Measurements from ENCODE around the gene MTTP. TPM values are rescaled to one million over a fixed set of nuclear protein-coding genes. Genes with fewer than 3 reads are reported as not detected.

Gene MTTP
- total RNA-seq, 1 donor from 2014 or later = 0.07 TPM

GRCh38 chr4:99637174-99637573, 62.5 kb downstream of the MTTP start:
- intact Hi-C loops (cut with micrococcal nuclease) = no loop called here

GRCh38 chr4:99640676-99641075, 66.1 kb downstream of the MTTP start:
- intact Hi-C loops (cut with micrococcal nuclease) = no loop called here

GRCh38 chr4:99642725-99643489, 68.3 kb downstream of the MTTP start:
- intact Hi-C loops (cut with micrococcal nuclease) = no loop called here

GRCh38 chr4:99644453-99644852, 69.8 kb downstream of the MTTP start:
- intact Hi-C loops (cut with micrococcal nuclease) = no loop called here

- intact Hi-C loops (cut with micrococcal nuclease) = no loop called here
Measured at GRCh38 chr4:99645036-99645435, 70.4 kb downstream of the MTTP start.

- intact Hi-C loops (cut with micrococcal nuclease) = no loop called here
Measured at GRCh38 chr4:99645638-99646037, 71.0 kb downstream of the MTTP start.

- intact Hi-C loops (cut with micrococcal nuclease) = no loop called here
Measured at GRCh38 chr4:99647071-99647470, 72.4 kb downstream of the MTTP start.

- intact Hi-C loops (cut with micrococcal nuclease) = no loop called here
Measured at GRCh38 chr4:99648321-99648720, 73.7 kb downstream of the MTTP start.

- intact Hi-C loops (cut with micrococcal nuclease) = no loop called here
Measured at GRCh38 chr4:99649208-99649607, 74.6 kb downstream of the MTTP start.

- intact Hi-C loops (cut with micrococcal nuclease) = no loop called here
Measured at GRCh38 chr4:99649778-99650177, 75.2 kb downstream of the MTTP start.

GRCh38 chr4:99651016-99651769, 76.6 kb downstream of the MTTP start:
- intact Hi-C loops (cut with micrococcal nuclease) = no loop called here

- intact Hi-C loops (cut with micrococcal nuclease) = no loop called here
Measured at GRCh38 chr4:99651811-99652485, 77.3 kb downstream of the MTTP start.

GRCh38 chr4:99652596-99653436, 78.2 kb downstream of the MTTP start:
- intact Hi-C loops (cut with micrococcal nuclease) = no loop called here

GRCh38 chr4:99653916-99654315, 79.3 kb downstream of the MTTP start:
- intact Hi-C loops (cut with micrococcal nuclease) = no loop called here

GRCh38 chr4:99654361-99654761, 79.7 kb downstream of the MTTP start:
- intact Hi-C loops (cut with micrococcal nuclease) = no loop called here

- intact Hi-C loops (cut with micrococcal nuclease) = no loop called here
Measured at GRCh38 chr4:99655308-99656081, 80.9 kb downstream of the MTTP start.

GRCh38 chr4:99657798-99658197, 83.2 kb downstream of the MTTP start, which contains the start of gene C4orf54:
C4orf54 (minus strand) TSS chr4:99657828; CDS start chr4:99654648, 3,180 bp downstream.
- intact Hi-C loops (cut with micrococcal nuclease) = no loop called here

- intact Hi-C loops (cut with micrococcal nuclease) = no loop called here
Measured at GRCh38 chr4:99658666-99659065, 84.0 kb downstream of the MTTP start.

GRCh38 chr4:99661907-99662306, 87.3 kb downstream of the MTTP start:
- intact Hi-C loops (cut with micrococcal nuclease) = no loop called here

GRCh38 chr4:99664716-99665115, 90.1 kb downstream of the MTTP start:
- intact Hi-C loops (cut with micrococcal nuclease) = no loop called here
